Spleen (tissue), 11 donors: ENCODE results near the gene MAP2K3. TPM values are rescaled to one million over a fixed set of nuclear protein-coding genes. Genes with fewer than 3 reads are reported as not detected.
"Not testable (repeated sequence)": the region's sequence is repeated elsewhere in the genome, so short reads cannot be mapped to it uniquely, and the experiment has no call there.

ENCODE experiments used
- DNase-seq: peaks from one replicate; pipeline ENCODE4 v3.0.0-alpha.2; 2020
- H3K27ac ChIP-seq, 8 donors: fragments of 200-600 bp; sonication (generic) in 7 of 8; 1 replicate in 4 of 8; 2 replicates in 4 of 8; pipeline versions ENCODE4 v1.5.0 to v1.8.0; 2016 to 2021; ENCODE audit warnings: inconsistent platforms in 4 of 8, mild to moderate bottlenecking in 4 of 8, moderate library complexity in 1 of 8
- H3K27me3 ChIP-seq, 7 donors: fragments of 200-600 bp; sonication (generic) in 6 of 7; replicated peaks in 1 of 7; 1 replicate in 4 of 7; 2 replicates in 3 of 7; pipeline versions ENCODE4 v1.5.0 to v1.8.0; 2016 to 2021; ENCODE audit warnings: inconsistent platforms in 3 of 7, mild to moderate bottlenecking in 1 of 7
- H3K36me3 ChIP-seq, 6 donors: fragments of 200-600 bp; sonication (generic) in 5 of 6; 1 replicate in 4 of 6; 2 replicates in 2 of 6; pipeline versions ENCODE4 v1.5.0 to v1.8.0; 2016 to 2021; ENCODE audit warnings: inconsistent platforms in 2 of 6
- H3K4me1 ChIP-seq, 6 donors: fragments of 200-600 bp; sonication (generic) in 5 of 6; 1 replicate in 3 of 6; 2 replicates in 3 of 6; pipeline versions ENCODE4 v1.5.0 to v1.8.0; 2016 to 2021; ENCODE audit warnings: inconsistent platforms in 3 of 6
- H3K4me3 ChIP-seq, 8 donors: fragments of 200-600 bp; sonication (generic) in 7 of 8; 1 replicate in 4 of 8; 2 replicates in 4 of 8; pipeline versions ENCODE4 v1.5.0 to v1.8.0; 2016 to 2021; ENCODE audit warnings: inconsistent platforms in 4 of 8, mild to moderate bottlenecking in 4 of 8, moderate library complexity in 2 of 8
- H3K9me3 ChIP-seq, 8 donors: fragments of 200-600 bp; sonication (generic) in 7 of 8; 1 replicate in 4 of 8; 2 replicates in 4 of 8; pipeline versions ENCODE4 v1.5.0 to v1.8.0; 2016 to 2021; ENCODE audit warnings: inconsistent platforms in 4 of 8
- CTCF ChIP-seq, 11 experiments: fragments of 200-600 bp in 7 of 11; fragments of 450-650 bp in 4 of 11; sonication (generic) in 4 of 11; IDR thresholded peaks in 8 of 11; conservative IDR thresholded peaks in 3 of 11; 1 replicate in 7 of 11; 2 replicates in 4 of 11; pipeline versions ENCODE4 v1.4.0 to v1.8.0; 2016 to 2021; ENCODE audit warnings: antibody characterized with exemption in 11 of 11, inconsistent platforms in 4 of 11, mild to moderate bottlenecking in 1 of 11
- POLR2A ChIP-seq, 3 donors: fragments of 450-650 bp; IDR thresholded peaks; one replicate each; pipeline ENCODE4 v1.5.1; 2017; ENCODE audit warnings: antibody characterized with exemption in 3 of 3, mild to moderate bottlenecking in 1 of 3
- POLR2AphosphoS5 ChIP-seq, 3 donors: sonication (generic); formaldehyde crosslinking; IDR thresholded peaks; one replicate each; pipeline ENCODE4 v1.5.1; 2017; ENCODE audit warnings: antibody characterized with exemption in 3 of 3
- WGBS, 5 donors: extraction: QIAGEN DNeasy Blood & Tissue Kit in 3 of 5; methylation state at CpG; one replicate each; pipeline versions ENCODE4 v1.1.5 to v1.1.7; 2013 to 2018; 5-methylcytosine and 5-hydroxymethylcytosine counted together
- intact Hi-C: fragments of 100-400 bp; cut with DNase I; formaldehyde crosslinking; loops from one replicate; pipeline ENCODE4 v1.15.0; 2023; ENCODE audit warnings: low total_unique reads
- polyA plus RNA-seq, 3 donors: library from polyadenylated mRNA; stranded (reverse); fragments of 200-250 nt; gene quantifications; one replicate each; pipeline ENCODE4 v1.2.1, GENCODE V29; 2013
- total RNA-seq, 7 donors: library from RNA; depleted of rRNA in 3 of 7; stranded (reverse); fragments of >200 nt in 3 of 7; fragmentation: NEBNext Ultra II Directional in 4 of 7; extraction: Animal tissue kit (Norgen Biotek cat#: 25700) in 4 of 7; gene quantifications; one replicate each; pipeline versions ENCODE4 v1.1.0 to v1.2.1, GENCODE V29; 2016 to 2021
- donor health status: healthy with polysubstance abuse.
- donor health status: DM: no; HTN: no; CAD: no; lungs with moderate emphysema.
- donor health status: DM: no; HTN: no; CAD: no.
- donor health status: Bipolar disorder and iron deficiency.
- donor health status: healthy.
- donor health status: DM: no; HTN: no; CAD: no.
- donor health status: DM: yes; HTN: yes; CAD: no.

The MAP2K3 gene
- total and polyA plus RNA-seq, 10 donors = 31.7 to 121 (median 62.5) TPM

- intact Hi-C loops = no loop called here
- 70 to 85% (median 78%) methylated on average over 9 of the region's 9 CpGs for WGBS, 5 donors
- Histone ChIP-seq H3K27ac (no peak overlapping the region), H3K4me1 (no peaks in the 10 kb centered on the region), H3K4me3 (no peak overlapping the region), H3K36me3 (peaks cover 2 to 100% (median 93%) of the 10 kb centered on the region in 6 donors), H3K27me3 (no peaks in the 10 kb centered on the region), H3K9me3 (peaks cover 0 to 11% (median 7%) of the 10 kb centered on the region in 8 donors)
- peak in 1 of 3 donors; percentile 47 for TF ChIP-seq POLR2AphosphoS5 (IDR thresholded peaks at IDR 0.05)
- no peak for TF ChIP-seq POLR2A (IDR thresholded peaks at IDR 0.05)
- TF ChIP-seq CTCF (IDR thresholded peaks at IDR 0.05 in 8 of 11, conservative IDR thresholded peaks at IDR 0.05 in 3 of 11) = no peak
- peak; percentile 77 for DNase-seq
Measured at GRCh38 chr17:21304091-21304490, 19.6 kb downstream of the MAP2K3 start.

- H3K4me1 ChIP-seq, H3K27me3 ChIP-seq, H3K4me3 ChIP-seq, intact Hi-C loops, H3K27ac ChIP-seq: not testable (repeated sequence)
- Histone ChIP-seq H3K9me3 (peaks cover 0 to 12% (median 8%) of the 10 kb centered on the region in 8 donors), H3K36me3 (peaks cover 2 to 100% (median 93%) of the 10 kb centered on the region in 6 donors)
- WGBS, 5 donors = 84 to 90% (median 85%) methylated on average over 17 of the region's 17 CpGs
- DNase-seq = peak; percentile 74
Measured at GRCh38 chr17:21304551-21305151, 20.1 kb downstream of the MAP2K3 start.

- TF ChIP-seq POLR2AphosphoS5 (IDR thresholded peaks at IDR 0.05) = peak in 1 of 3 donors; percentile 24
- H3K27ac ChIP-seq, H3K27me3 ChIP-seq, intact Hi-C loops, H3K4me3 ChIP-seq, H3K4me1 ChIP-seq: not testable (repeated sequence)
- Histone ChIP-seq H3K36me3 (peaks cover under 1 to 100% (median 92%) of the 10 kb centered on the region in 6 donors), H3K9me3 (peaks cover 0 to 12% (median 8%) of the 10 kb centered on the region in 8 donors)
- DNase-seq = peak; percentile 64
- WGBS, 5 donors = 91 to 93% (median 92%) methylated on average over 15 to 20 of the region's 20 CpGs
Measured at GRCh38 chr17:21305431-21306180, 21.1 kb downstream of the MAP2K3 start.

GRCh38 chr17:21306611-21307272 is 22.2 kb downstream of the MAP2K3 start:
- DNase-seq = peak; percentile 54
- H3K27ac ChIP-seq, H3K27me3 ChIP-seq, H3K4me3 ChIP-seq, intact Hi-C loops: not testable (repeated sequence)
- H3K9me3 ChIP-seq = peaks cover 0 to 12% (median 8%) of the 10 kb centered on the region in 8 donors
- WGBS, 5 donors = 77 to 83% (median 79%) methylated on average over 8 of the region's 8 CpGs
- peaks cover 0 to 100% (median 84%) of the 10 kb centered on the region in 6 donors for H3K36me3 ChIP-seq
- H3K4me1 ChIP-seq = peaks cover 0 to 16% (median 3%) of the 10 kb centered on the region in 6 donors

GRCh38 chr17:21307273-21307625 is 22.7 kb downstream of the MAP2K3 start:
- 40 to 85% (median 70%) methylated on average over 3 to 5 of the region's 5 CpGs for WGBS, 5 donors
- H3K4me3 ChIP-seq, intact Hi-C loops, H3K27me3 ChIP-seq, H3K27ac ChIP-seq: not testable (repeated sequence)
- H3K36me3 ChIP-seq = peaks cover 0 to 100% (median 85%) of the 10 kb centered on the region in 6 donors
- peak; percentile 39 for DNase-seq
- peaks cover 0 to 16% (median 3%) of the 10 kb centered on the region in 6 donors for H3K4me1 ChIP-seq
- H3K9me3 ChIP-seq = peaks cover 0 to 12% (median 8%) of the 10 kb centered on the region in 8 donors

- peak; percentile 69 for DNase-seq
- H3K27ac ChIP-seq, H3K4me3 ChIP-seq, H3K27me3 ChIP-seq, intact Hi-C loops: not testable (repeated sequence)
- Histone ChIP-seq H3K4me1 (peaks cover 0 to 16% (median 3%) of the 10 kb centered on the region in 6 donors), H3K36me3 (peaks cover 0 to 100% (median 84%) of the 10 kb centered on the region in 6 donors), H3K9me3 (peaks cover 0 to 12% (median 8%) of the 10 kb centered on the region in 8 donors)
- WGBS, 5 donors = 90 to 96% (median 93%) methylated on average over 6 of the region's 6 CpGs
Measured at GRCh38 chr17:21308931-21309381, 24.4 kb downstream of the MAP2K3 start.
